Subcutaneous adipose tissue (tissue), 4 donors: Measurements from ENCODE around the gene EDN2. TPM values are rescaled to one million over a fixed set of nuclear protein-coding genes. Genes with fewer than 3 reads are reported as not detected.

Experiments
- total RNA-seq, 4 donors: library from RNA; depleted of rRNA; stranded (reverse); fragments of >200 nt; gene quantifications; one replicate each; pipeline ENCODE4 v1.1.0, GENCODE V29; 2016
- TF ChIP-seq, protein P1 (sequence below): fragments of 450-650 bp; IDR thresholded peaks from one replicate; pipeline ENCODE4 v1.5.1; 2016; ENCODE audit warnings: low read depth, mild to moderate bottlenecking, control low read depth, antibody characterized with exemption, moderate library complexity

EDN2 gene
- total RNA-seq, 4 donors from 2014 or later = 1.1 TPM; not detected in 3

DNA sequence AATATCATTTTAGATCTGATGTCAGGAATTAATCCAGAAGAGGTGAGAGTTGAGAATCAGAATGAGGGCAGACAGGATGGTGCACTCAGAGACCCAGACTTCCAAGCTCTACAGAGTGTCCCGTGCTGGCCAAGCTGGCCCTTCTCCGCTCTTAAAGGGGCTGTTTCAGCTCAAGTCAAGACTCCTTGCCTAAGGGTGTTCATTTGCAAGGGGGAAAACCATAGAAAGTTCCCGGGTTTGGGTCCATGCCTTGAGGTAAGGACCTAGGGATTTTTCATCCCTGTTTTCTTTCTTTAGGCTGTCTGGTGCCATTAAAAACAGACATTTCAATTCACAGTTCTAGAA, 47.5 kb downstream of the EDN2 start:
- TF ChIP-seq, protein P1, sequence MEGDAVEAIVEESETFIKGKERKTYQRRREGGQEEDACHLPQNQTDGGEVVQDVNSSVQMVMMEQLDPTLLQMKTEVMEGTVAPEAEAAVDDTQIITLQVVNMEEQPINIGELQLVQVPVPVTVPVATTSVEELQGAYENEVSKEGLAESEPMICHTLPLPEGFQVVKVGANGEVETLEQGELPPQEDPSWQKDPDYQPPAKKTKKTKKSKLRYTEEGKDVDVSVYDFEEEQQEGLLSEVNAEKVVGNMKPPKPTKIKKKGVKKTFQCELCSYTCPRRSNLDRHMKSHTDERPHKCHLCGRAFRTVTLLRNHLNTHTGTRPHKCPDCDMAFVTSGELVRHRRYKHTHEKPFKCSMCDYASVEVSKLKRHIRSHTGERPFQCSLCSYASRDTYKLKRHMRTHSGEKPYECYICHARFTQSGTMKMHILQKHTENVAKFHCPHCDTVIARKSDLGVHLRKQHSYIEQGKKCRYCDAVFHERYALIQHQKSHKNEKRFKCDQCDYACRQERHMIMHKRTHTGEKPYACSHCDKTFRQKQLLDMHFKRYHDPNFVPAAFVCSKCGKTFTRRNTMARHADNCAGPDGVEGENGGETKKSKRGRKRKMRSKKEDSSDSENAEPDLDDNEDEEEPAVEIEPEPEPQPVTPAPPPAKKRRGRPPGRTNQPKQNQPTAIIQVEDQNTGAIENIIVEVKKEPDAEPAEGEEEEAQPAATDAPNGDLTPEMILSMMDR = no peak

DNA sequence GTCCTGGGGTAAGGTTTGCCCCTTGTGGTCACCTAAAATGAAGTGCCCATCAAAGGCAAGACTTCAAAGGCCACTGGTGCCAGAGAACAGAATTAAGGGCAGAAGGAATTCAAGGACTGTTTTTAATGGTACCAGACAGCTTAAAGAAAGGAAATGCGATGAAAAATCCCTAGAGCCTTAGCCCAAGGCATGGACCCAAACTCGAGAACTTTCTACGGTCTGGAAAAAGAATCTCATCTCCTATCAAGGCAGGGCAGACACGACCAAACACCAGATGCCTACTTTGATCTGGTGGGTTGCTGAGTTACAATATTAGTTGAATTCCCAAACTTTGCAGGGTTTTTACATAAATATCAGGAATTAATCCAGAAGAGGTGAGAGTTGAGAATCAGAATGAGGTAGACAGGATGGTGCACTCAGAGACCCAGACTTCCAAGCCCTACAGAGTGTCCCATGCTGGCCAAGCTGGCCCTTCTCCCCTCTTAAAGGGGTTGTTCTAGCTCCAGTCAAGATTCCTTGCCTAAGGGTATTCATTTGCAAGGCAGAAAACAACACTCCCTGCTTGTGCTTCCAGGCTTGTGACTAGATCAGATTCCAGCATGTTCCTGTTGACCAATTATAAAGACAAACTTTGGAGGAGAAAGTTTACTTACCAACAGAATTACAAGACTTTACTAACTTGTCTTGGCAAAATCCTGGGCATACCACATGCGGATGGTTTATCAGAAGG, 48.0 kb downstream of the EDN2 start:
- TF ChIP-seq, protein P1 = no peak

DNA sequence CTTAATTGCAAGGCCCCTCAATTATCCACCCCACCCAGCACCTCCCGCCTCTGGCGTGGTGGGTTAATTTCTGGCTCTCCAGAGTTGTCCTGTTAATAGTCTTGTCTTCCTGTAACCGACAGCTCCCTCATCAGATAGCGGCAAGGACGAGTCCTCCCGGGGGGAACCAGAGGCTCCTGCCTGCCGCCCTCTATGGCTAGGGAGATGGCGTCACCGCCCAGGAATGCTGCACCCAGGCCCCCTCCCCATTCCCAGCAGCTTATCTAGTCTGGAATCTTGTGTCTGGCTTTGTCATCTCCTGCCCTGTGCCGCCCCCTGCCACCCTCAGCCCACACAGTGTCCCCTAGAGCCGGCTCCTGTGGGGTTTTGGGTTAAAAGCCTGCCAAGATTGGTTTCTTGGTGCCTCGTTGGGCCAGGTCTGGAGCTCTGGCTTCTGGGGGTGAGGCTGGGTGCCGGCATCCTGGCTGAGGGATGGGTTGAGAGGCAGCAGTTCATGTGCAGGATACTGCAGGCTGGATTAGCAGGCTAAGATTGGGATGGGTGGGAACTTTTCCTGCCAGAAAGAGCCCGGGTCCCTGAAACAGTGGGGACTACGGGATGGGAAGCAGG, 48.8 kb downstream of the EDN2 start:
- TF ChIP-seq, protein P1 = no peak

DNA sequence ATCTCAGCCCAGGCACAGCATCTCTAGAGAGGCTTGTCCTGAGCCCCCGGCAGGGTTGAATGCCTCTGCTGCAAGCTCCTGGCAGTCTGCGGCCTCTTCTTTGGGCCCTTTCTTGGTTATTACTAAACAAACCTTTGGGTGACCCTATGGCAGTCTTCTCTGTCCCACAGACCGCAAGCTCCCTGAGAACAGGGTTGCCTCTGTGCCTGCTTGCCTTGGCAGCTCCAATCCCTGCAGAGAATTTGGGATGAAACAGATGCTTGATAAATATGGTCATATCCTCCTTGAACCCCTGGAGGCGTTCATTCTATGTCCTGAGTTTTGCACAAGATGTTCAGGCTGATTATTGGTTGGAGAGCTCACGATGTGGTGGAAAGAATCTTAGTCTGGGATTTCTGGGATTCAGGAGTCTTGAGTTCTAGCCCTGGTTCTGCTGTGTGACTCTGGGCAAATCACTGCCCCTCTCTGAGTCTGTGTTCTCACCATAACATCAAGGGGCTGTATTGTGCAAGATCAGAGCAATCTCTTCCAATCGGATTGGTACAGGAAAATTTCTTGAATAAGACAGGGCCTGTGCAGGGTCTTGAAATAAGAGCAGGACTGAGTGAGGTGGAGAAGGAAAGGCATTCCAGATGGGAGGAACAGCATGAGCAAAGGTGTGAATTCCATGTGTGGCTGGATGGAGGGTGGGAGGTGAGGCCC, 49.6 kb downstream of the EDN2 start:
- TF ChIP-seq, protein P1 = no peak

DNA sequence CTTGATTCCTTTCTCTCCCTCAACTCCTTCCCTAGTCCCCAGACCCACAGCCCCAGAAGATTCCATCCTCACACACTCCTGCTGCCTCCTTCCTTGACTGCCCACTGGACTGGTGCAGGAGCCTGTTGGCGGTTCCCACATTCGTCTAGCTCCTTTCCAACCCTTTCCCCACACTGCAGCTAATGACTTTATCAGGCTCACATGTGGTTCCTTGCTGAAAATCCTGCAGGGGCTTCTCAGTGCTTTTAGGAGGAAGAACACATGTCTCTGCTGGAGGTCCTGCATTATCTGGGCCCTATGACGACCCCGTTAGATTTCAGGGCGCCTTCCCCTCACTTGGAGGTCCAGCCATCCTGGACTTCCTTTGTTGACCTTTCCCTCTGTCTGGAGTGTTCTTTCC, 50.2 kb downstream of the EDN2 start:
- TF ChIP-seq, protein P1 = no peak

DNA sequence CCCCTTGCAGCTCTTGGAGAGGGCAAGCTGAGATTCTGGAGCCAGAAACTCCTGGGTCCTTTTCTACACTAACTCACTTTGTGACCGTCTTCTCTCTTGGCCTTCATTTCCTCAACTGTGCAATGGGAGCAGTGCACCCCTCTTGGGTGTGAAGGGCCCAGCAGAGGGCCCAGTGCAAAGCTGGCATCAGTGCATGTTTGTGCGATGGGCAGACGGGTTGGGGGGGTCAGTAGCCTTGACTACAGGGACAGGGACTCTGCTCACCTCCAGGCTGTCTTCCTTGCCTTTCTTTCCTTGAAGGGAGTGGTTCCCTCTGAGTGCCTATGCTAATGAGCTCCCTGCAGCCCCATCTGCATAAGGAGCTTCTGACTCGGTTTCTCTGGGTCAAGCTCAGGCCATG, 51.0 kb downstream of the EDN2 start:
- TF ChIP-seq, protein P1 = no peak
